Activated B cell treated with CpG ODN at 0.5 μM for 24 hours (primary cell): Measurements from ENCODE around the gene ENAH. TPM values are rescaled to one million over a fixed set of nuclear protein-coding genes. Genes with fewer than 3 reads are reported as not detected.

Experiments
- ATAC-seq: fragments of 200-7000 bp; cut with Tn5 transposase; one replicate; pipeline ENCODE4 v1.10.0; 2021; ENCODE audit warnings: low read depth, mild to moderate bottlenecking, moderate library complexity
- CTCF ChIA-PET: fragments of 350-600 bp; sonication (Branson Sonifier 250); formaldehyde crosslinking; loops from one replicate; lab custom pipeline; 2021; ENCODE audit warnings: antibody characterized with exemption; lab: Charles Lee
- POLR2A ChIA-PET: fragments of 350-600 bp; sonication (Branson Sonifier 250); formaldehyde crosslinking; loops from one replicate; lab custom pipeline; 2021; ENCODE audit warnings: antibody characterized with exemption; lab: Charles Lee
- DNase-seq: peaks from one replicate; pipeline ENCODE4 v3.0.0; 2022
- H3K27ac Mint-ChIP-seq: one replicate; pipeline ENCODE4 v1.8.0; 2020; ENCODE audit warnings: mixed read lengths
- H3K27me3 Mint-ChIP-seq: one replicate; pipeline ENCODE4 v1.8.0; 2021; ENCODE audit warnings: mixed read lengths
- H3K36me3 Mint-ChIP-seq: one replicate; pipeline ENCODE4 v1.8.0; 2021; ENCODE audit warnings: low read depth, mixed read lengths
- H3K4me1 Mint-ChIP-seq: one replicate; pipeline ENCODE4 v1.8.0; 2021; ENCODE audit warnings: mixed read lengths
- H3K4me3 Mint-ChIP-seq: one replicate; pipeline ENCODE4 v1.8.0; 2020; ENCODE audit warnings: mild to moderate bottlenecking, mixed read lengths
- H3K9me3 Mint-ChIP-seq: one replicate; pipeline ENCODE4 v1.8.0; 2020; ENCODE audit warnings: mixed read lengths
- intact Hi-C: fragments of 100-400 bp; cut with micrococcal nuclease; formaldehyde crosslinking; loops from one replicate; pipeline ENCODE4 v1.15.1; 2024
- total RNA-seq: library from RNA; stranded (reverse); gene quantifications from 2 replicates; pipeline ENCODE4 v1.2.3, GENCODE V29; 2022
- TF ChIP-seq, protein P1 (sequence below): fragments of 200-600 bp; IDR thresholded peaks from one replicate; pipeline ENCODE4 v1.8.0; 2022; ENCODE audit warnings: antibody characterized with exemption, mild to moderate bottlenecking

ENAH gene
- total RNA-seq, 1 donor from 2014 or later, result 1.2 TPM

DNA sequence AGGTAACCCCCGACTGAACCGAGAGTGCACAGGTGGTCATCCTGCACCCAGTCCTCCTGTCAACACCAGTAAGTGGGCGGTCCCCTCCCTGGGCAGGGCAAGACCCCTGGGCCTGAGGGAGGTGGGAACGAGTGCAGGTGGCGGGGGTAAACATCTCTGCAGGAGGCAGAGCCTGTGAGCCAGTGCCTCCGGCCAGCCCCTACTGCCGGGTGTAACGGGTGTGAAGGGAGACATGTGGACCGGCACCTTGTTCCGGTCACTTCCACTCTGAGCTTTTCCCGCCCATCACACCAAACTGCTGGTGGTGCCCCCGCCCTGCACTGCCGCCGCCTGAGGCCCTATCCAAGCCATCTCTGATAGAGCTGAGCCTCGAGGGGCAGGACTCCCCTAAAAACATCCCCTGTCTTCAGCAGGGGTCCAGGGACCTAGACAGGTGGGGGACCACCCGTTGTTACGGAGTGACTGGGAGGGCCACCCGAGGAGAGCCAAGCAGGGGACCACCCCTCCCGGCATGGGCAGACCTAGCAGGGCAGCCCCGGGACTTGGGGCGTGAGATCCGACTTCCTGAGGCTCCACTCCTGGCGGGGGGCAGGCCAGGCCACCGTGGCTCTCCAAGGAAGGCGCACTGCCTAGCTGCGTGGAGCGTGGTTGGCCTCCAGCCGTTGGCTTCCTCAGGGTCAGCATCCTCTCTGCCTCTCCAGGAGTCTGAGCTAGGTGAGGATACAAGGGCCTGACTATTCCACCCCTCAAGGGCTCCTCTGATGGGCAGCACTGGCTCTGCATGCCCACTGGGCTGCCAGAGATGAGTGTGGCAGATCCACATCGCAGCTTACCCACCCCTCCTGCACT lies 181.2 kb downstream of the ENAH start:
- Mint-ChIP-seq H3K27ac (no peak overlapping the region), H3K9me3 (no peaks in the 10 kb centered on the region), H3K27me3 (no peaks in the 10 kb centered on the region), H3K4me1 (peaks cover 34% of the 10 kb centered on the region), H3K36me3 (no peaks in the 10 kb centered on the region), H3K4me3 (no peak overlapping the region)
- TF ChIP-seq, protein P1, sequence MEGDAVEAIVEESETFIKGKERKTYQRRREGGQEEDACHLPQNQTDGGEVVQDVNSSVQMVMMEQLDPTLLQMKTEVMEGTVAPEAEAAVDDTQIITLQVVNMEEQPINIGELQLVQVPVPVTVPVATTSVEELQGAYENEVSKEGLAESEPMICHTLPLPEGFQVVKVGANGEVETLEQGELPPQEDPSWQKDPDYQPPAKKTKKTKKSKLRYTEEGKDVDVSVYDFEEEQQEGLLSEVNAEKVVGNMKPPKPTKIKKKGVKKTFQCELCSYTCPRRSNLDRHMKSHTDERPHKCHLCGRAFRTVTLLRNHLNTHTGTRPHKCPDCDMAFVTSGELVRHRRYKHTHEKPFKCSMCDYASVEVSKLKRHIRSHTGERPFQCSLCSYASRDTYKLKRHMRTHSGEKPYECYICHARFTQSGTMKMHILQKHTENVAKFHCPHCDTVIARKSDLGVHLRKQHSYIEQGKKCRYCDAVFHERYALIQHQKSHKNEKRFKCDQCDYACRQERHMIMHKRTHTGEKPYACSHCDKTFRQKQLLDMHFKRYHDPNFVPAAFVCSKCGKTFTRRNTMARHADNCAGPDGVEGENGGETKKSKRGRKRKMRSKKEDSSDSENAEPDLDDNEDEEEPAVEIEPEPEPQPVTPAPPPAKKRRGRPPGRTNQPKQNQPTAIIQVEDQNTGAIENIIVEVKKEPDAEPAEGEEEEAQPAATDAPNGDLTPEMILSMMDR, result no peak
- CTCF ChIA-PET, result interaction anchor here (1.3 to 2.6 kb wide), 3 partner anchors 439 to 515 kb away, joined by 3 to 7 read pairs (median 4); no protein-coding TSS in a partner anchor
- intact Hi-C loops, result no loop called here
- DNase-seq (no peak), ATAC-seq (no peak)
- POLR2A ChIA-PET, result no interaction called here

DNA sequence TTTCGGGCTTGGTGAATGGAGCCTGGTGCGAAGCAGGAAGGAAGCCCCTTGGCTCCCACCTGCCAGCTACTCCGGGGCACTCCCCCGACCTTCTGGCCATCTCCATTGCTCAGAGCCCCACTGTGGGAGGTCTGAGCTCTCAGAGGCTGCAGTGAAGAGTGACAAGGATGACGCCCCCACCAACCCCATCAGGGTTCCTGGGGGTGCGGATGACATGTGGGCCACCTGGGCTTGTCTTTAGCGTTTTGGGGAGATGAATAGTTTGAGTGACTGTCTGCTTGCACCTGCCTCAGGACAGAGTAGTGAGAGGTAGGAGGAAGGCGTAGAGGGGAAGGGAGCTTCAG lies 181.8 kb downstream of the ENAH start:
- intact Hi-C loops, result no loop called here
- Mint-ChIP-seq H3K4me3 (no peak overlapping the region), H3K27me3 (no peaks in the 10 kb centered on the region), H3K27ac (no peak overlapping the region), H3K4me1 (peaks cover 35% of the 10 kb centered on the region), H3K36me3 (no peaks in the 10 kb centered on the region), H3K9me3 (no peaks in the 10 kb centered on the region)
- CTCF ChIA-PET, result interaction anchor here (1.3 to 1.5 kb wide), 2 partner anchors 440 to 515 kb away, joined by 3 to 4 read pairs; no protein-coding TSS in a partner anchor
- TF ChIP-seq, protein P1, result no peak
- POLR2A ChIA-PET, result interaction anchor here (0.6 to 4.4 kb wide), 2 partner anchors 43 to 413 kb away, joined by 3 to 68 read pairs; partner anchors contain the start of gene LBR
- ATAC-seq (no peak), DNase-seq (no peak)

DNA sequence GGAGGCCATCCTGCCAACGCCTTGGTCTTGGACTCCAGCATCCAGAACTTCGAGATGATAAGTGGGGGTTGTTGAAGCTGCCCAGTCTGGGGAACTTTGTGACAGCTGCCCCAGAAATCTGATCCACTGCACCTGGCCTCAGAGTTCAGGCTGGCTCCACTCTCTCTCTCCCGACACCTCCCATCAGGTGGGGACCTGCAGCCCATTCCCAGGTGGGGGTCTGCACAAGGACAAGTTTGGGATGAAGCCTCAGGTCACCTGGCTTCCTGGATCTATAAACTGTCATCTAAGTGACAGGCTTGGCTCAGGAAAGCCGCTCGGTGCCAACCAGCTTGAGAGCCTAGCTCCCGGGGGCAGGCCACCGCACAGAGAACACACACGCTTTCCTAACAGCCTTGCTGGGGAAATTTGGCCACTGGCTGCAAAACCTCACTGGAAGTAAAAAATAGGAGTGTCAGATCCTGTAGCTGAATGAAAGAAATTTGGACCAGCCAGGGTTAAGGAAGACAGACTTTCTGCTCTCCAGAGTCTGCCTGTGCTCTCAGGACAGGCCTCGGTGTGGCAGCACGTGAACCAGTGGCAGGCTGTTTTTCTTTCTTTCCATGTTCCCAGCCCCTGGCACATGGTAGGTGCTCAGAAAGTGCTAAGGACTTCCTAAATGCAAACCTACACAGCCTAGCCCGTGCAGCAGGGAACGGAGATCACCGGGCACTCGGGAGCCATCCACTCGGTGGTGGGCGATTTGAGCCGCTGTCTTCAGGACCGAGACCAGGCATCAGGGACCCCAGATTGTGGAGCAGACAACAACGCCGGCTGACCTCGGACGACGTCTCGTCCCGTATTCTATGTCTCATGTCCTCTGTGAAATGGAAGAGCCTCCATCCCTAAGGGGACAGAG lies 182.5 kb downstream of the ENAH start:
- no peaks in the 10 kb centered on the region for H3K9me3 Mint-ChIP-seq
- ATAC-seq, result no peak
- H3K36me3 Mint-ChIP-seq, result no peaks in the 10 kb centered on the region
- H3K27me3 Mint-ChIP-seq, result no peaks in the 10 kb centered on the region
- H3K4me1 Mint-ChIP-seq, result peaks cover 38% of the 10 kb centered on the region
- no peak overlapping the region for H3K4me3 Mint-ChIP-seq
- ChIA-PET POLR2A (interaction anchor here (0.6 to 4.4 kb wide), 3 partner anchors 27 to 413 kb away, joined by 3 to 168 read pairs (median 68); partner anchors contain the start of gene LBR), CTCF (interaction anchor here (1.3 kb wide), 1 partner anchor 516 kb away, joined by 3 read pairs; no protein-coding TSS in a partner anchor)
- TF ChIP-seq, protein P1, result no peak
- no peak overlapping the region for H3K27ac Mint-ChIP-seq
- intact Hi-C loops, result no loop called here
- no peak for DNase-seq

DNA sequence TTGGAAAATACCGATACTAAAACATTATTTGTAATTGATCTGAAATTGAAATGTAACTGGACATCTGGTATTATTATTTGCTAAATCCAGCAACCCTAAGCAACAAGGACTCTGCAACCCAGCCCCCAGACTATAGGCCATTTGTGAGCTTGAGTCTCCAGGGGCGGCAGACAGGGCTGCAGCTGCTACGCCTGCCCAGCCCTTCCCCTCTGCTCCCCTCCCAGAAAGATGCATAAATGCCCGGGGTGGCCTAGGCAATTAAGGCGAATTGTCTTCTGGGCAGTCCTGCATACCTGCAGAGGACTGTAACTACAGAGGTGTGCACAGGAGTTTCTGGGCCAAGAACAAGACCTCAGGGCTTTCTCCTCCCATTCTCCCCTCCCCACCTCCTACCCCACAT lies 183.9 kb downstream of the ENAH start:
- H3K4me1 Mint-ChIP-seq, result peaks cover 39% of the 10 kb centered on the region

More for the DNA sequence above, 183.9 kb downstream of the ENAH start:
- H3K36me3 Mint-ChIP-seq, result no peaks in the 10 kb centered on the region
- ChIA-PET POLR2A (interaction anchor here (1.8 to 4.4 kb wide), 7 partner anchors 10 to 531 kb away, joined by 5 to 168 read pairs (median 34); partner anchors contain the start of genes LBR, PYCR2 and SDE2), CTCF (interaction anchor here (2.2 to 2.6 kb wide), 2 partner anchors 12 to 25 kb away, joined by 8 to 21 read pairs; no protein-coding TSS in a partner anchor)
- H3K27ac Mint-ChIP-seq, result peak overlapping the region; percentile 98
- TF ChIP-seq, protein P1, result no peak
- peak overlapping the region; percentile 13 for H3K4me3 Mint-ChIP-seq
- ATAC-seq, result no peak
- DNase-seq, result no peak
- no peaks in the 10 kb centered on the region for H3K27me3 Mint-ChIP-seq
- intact Hi-C loops, result loop anchor here (5.0 kb wide), 1 partner anchor 718 kb away; the partner anchor contains the start of gene ACBD3
- no peaks in the 10 kb centered on the region for H3K9me3 Mint-ChIP-seq
